HT1080 (cell line): ENCODE data around the gene RASGRP2. TPM values are rescaled to one million over a fixed set of nuclear protein-coding genes. Genes with fewer than 3 reads are reported as not detected.

ENCODE experiments used
- DNase-seq: peaks from one replicate; pipeline ENCODE4 v3.0.0-alpha.2; 2015; ENCODE audit warnings: low read depth
- total RNA-seq: library from RNA; depleted of rRNA; stranded (reverse); fragments of >200 nt; shearing (Covaris generic); gene quantifications from 2 replicates; pipeline ENCODE4 v1.2.3, GENCODE V29; 2014

RASGRP2 gene
- total RNA-seq, 1 experiment from 2014 or later, result not detected

GRCh38 chr11:64771861-64772260 is 27.9 kb upstream of the RASGRP2 start:
- no peak for DNase-seq

- no peak for DNase-seq
These were observed 26.2 kb upstream of the RASGRP2 start for GRCh38 chr11:64770120-64770519.

- no peak for DNase-seq
These were observed 25.3 kb upstream of the RASGRP2 start for GRCh38 chr11:64769283-64769682.

GRCh38 chr11:64768300-64768694 is 24.4 kb upstream of the RASGRP2 start:
- no peak for DNase-seq

- peak; percentile 43 for DNase-seq
These were observed 23.7 kb upstream of the RASGRP2 start for GRCh38 chr11:64767344-64768299.

GRCh38 chr11:64766881-64767280 is 22.9 kb upstream of the RASGRP2 start:
- DNase-seq, result no peak

GRCh38 chr11:64765851-64766665 is 22.1 kb upstream of the RASGRP2 start:
- no peak for DNase-seq

- DNase-seq, result no peak
These were observed 21.4 kb upstream of the RASGRP2 start for GRCh38 chr11:64765291-64765850.

GRCh38 chr11:64764753-64765152 is 20.8 kb upstream of the RASGRP2 start:
- no peak for DNase-seq

GRCh38 chr11:64764040-64764611 is 20.2 kb upstream of the RASGRP2 start:
- DNase-seq, result no peak

GRCh38 chr11:64763526-64764039 is 19.6 kb upstream of the RASGRP2 start:
- DNase-seq, result no peak

- peak; percentile 44 for DNase-seq
These were observed 19.0 kb upstream of the RASGRP2 start for GRCh38 chr11:64762674-64763525.

GRCh38 chr11:64762277-64762673 is 18.3 kb upstream of the RASGRP2 start:
- no peak for DNase-seq

- DNase-seq, result no peak
These were observed 16.9 kb upstream of the RASGRP2 start for GRCh38 chr11:64760759-64761420.

- DNase-seq, result no peak
These were observed 16.1 kb upstream of the RASGRP2 start, which contains the start of gene PYGM for GRCh38 chr11:64759722-64760719. Gene PYGM, minus strand, starts transcription at chr11:64759974. Its CDS starts 76 bp downstream, at chr11:64759898.

- no peak for DNase-seq
These were observed 15.3 kb upstream of the RASGRP2 start for GRCh38 chr11:64759131-64759721.

GRCh38 chr11:64758330-64759079 is 14.6 kb upstream of the RASGRP2 start:
- DNase-seq, result no peak
